HEK293 (cell line): Measurements from ENCODE around the gene RTTN.

Source experiments
- SCRT1 ChIP-seq: fragments of 450-650 bp; formaldehyde crosslinking; IDR thresholded peaks from 2 replicates; pipeline ENCODE4 v1.5.1; 2016; ENCODE audit warnings: missing biosample characterization, missing genetic modification characterization, borderline replicate concordance
- ZFP41 ChIP-seq: fragments of 450-650 bp; formaldehyde crosslinking; IDR thresholded peaks from 2 replicates; pipeline ENCODE4 v1.5.1; 2016; ENCODE audit warnings: missing biosample characterization, missing genetic modification characterization, borderline replicate concordance
- ZNF529 ChIP-seq: fragments of 450-650 bp; formaldehyde crosslinking; IDR thresholded peaks from 2 replicates; pipeline ENCODE4 v1.5.1; 2017; ENCODE audit warnings: missing genetic modification characterization, missing biosample characterization; ENCODE audit not compliant: insufficient replicate concordance
- ZXDB ChIP-seq: fragments of 450-650 bp; formaldehyde crosslinking; IDR thresholded peaks from 2 replicates; pipeline ENCODE4 v1.5.1; 2016; ENCODE audit warnings: missing biosample characterization, missing genetic modification characterization
- TF ChIP-seq, protein P1 (sequence below): fragments of 450-650 bp; formaldehyde crosslinking; IDR thresholded peaks from 2 replicates; pipeline ENCODE4 v1.5.1; 2016; ENCODE audit warnings: missing biosample characterization, missing genetic modification characterization
- TF ChIP-seq, protein P2 (sequence below): fragments of 450-650 bp; formaldehyde crosslinking; IDR thresholded peaks from 2 replicates; pipeline ENCODE4 v1.5.1; 2016; ENCODE audit warnings: missing biosample characterization, missing genetic modification characterization
- TF ChIP-seq, protein P3 (sequence below): fragments of 450-650 bp; formaldehyde crosslinking; optimal IDR thresholded peaks from 2 replicates; pipeline ENCODE3; 2016; ENCODE audit warnings: missing biosample characterization, mild to moderate bottlenecking, missing genetic modification characterization

DNA sequence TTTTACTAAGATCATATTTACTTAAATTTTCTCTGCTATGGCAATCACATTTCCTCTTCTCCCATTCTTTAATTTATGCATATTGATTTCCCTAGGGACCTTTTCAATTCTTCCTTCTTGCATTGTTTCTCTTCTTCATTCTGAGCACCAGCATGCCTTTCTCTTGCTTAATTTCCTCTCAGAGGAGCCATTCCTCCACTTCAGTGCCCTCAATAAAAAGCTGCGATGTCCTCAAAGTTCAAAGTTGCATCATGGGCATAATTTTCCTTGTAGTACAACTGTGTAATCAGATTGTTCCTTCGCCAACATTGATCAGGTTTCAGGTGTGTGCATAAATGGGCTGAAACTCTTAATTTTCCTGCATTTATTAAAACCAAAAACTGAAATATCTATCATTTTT is 236.0 kb downstream of the RTTN start:
- TF ChIP-seq ZNF529 (no peak), SCRT1 (tag by site-specific recombination) (no peak), ZFP41 (tag by site-specific recombination) (no peak), ZXDB (no peak)
- TF ChIP-seq, protein P1, sequence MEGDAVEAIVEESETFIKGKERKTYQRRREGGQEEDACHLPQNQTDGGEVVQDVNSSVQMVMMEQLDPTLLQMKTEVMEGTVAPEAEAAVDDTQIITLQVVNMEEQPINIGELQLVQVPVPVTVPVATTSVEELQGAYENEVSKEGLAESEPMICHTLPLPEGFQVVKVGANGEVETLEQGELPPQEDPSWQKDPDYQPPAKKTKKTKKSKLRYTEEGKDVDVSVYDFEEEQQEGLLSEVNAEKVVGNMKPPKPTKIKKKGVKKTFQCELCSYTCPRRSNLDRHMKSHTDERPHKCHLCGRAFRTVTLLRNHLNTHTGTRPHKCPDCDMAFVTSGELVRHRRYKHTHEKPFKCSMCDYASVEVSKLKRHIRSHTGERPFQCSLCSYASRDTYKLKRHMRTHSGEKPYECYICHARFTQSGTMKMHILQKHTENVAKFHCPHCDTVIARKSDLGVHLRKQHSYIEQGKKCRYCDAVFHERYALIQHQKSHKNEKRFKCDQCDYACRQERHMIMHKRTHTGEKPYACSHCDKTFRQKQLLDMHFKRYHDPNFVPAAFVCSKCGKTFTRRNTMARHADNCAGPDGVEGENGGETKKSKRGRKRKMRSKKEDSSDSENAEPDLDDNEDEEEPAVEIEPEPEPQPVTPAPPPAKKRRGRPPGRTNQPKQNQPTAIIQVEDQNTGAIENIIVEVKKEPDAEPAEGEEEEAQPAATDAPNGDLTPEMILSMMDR (tag by site-specific recombination): no peak
- TF ChIP-seq, protein P2, sequence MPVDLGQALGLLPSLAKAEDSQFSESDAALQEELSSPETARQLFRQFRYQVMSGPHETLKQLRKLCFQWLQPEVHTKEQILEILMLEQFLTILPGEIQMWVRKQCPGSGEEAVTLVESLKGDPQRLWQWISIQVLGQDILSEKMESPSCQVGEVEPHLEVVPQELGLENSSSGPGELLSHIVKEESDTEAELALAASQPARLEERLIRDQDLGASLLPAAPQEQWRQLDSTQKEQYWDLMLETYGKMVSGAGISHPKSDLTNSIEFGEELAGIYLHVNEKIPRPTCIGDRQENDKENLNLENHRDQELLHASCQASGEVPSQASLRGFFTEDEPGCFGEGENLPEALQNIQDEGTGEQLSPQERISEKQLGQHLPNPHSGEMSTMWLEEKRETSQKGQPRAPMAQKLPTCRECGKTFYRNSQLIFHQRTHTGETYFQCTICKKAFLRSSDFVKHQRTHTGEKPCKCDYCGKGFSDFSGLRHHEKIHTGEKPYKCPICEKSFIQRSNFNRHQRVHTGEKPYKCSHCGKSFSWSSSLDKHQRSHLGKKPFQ: no peak
- TF ChIP-seq, protein P3, sequence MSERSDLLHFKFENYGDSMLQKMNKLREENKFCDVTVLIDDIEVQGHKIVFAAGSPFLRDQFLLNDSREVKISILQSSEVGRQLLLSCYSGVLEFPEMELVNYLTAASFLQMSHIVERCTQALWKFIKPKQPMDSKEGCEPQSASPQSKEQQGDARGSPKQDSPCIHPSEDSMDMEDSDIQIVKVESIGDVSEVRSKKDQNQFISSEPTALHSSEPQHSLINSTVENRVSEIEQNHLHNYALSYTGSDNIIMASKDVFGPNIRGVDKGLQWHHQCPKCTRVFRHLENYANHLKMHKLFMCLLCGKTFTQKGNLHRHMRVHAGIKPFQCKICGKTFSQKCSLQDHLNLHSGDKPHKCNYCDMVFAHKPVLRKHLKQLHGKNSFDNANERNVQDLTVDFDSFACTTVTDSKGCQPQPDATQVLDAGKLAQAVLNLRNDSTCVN (tag by site-specific recombination): no peak
